Measurements from ENCODE around the gene PLXNA4.
A peak's percentile ranks its signal among the peaks of the same experiment; 100 is the strongest.

PLXNA4 gene

GRCh38 chr7:132239422-132239994, 336.8 kb downstream of the PLXNA4 start:
- Histone ChIP-seq H3K36me3 (ENCODE audit: insufficient read depth, low read length) (no peaks in the 10 kb centered on the region), H3K9ac (ENCODE audit: low read length) (no peak overlapping the region), H3K27ac (ENCODE audit: low read depth, low read length, poor library complexity, severe bottlenecking) (no peak overlapping the region), H3K4me2 (ENCODE audit: low read length) (no peak overlapping the region), H3K27me3 (ENCODE audit: insufficient read depth, low read length) (no peaks in the 10 kb centered on the region), H3K9me2 (ENCODE audit: low read depth, low read length) (no peaks in the 10 kb centered on the region), H4K20me1 (ENCODE audit: insufficient read depth, low read length) (no peaks in the 10 kb centered on the region), H3F3A (ENCODE audit: insufficient read depth, low read length) (no peaks in the 10 kb centered on the region), H2AFZ (ENCODE audit: low read length) (no peak overlapping the region), H3K4me3 (ENCODE audit: low read depth, low read length, poor library complexity, severe bottlenecking) (no peak overlapping the region), H3K4me1 (ENCODE audit: insufficient read depth, low read length, severe bottlenecking) (no peaks in the 10 kb centered on the region), H3K79me2 (ENCODE audit: insufficient read depth, low read length) (no peaks in the 10 kb centered on the region), H3K9me3 (ENCODE audit: low read length) (no peaks in the 10 kb centered on the region)
- TF ChIP-seq CTCF (IDR thresholded peaks at IDR 0.05; ENCODE audit: low read length) (peak; percentile 15; the same call in 1 of the 2 replicates), EZH2 (IDR thresholded peaks at IDR 0.05; ENCODE audit: borderline replicate concordance, low read length) (no peak)

- no peaks in the 10 kb centered on the region for H3K79me2 ChIP-seq (ENCODE audit: insufficient read depth, low read length)
- H3K4me1 ChIP-seq (ENCODE audit: insufficient read depth, low read length, severe bottlenecking) = no peaks in the 10 kb centered on the region
- TF ChIP-seq CTCF (IDR thresholded peaks at IDR 0.05; ENCODE audit: low read length) (no peak), EZH2 (IDR thresholded peaks at IDR 0.05; ENCODE audit: borderline replicate concordance, low read length) (no peak)
- no peak overlapping the region for H3K4me2 ChIP-seq (ENCODE audit: low read length)
- no peak overlapping the region for H3K27ac ChIP-seq (ENCODE audit: low read depth, low read length, poor library complexity, severe bottlenecking)
- H3K4me3 ChIP-seq (ENCODE audit: low read depth, low read length, poor library complexity, severe bottlenecking) = no peak overlapping the region
- H4K20me1 ChIP-seq (ENCODE audit: insufficient read depth, low read length) = no peaks in the 10 kb centered on the region
- no peaks in the 10 kb centered on the region for H3K9me3 ChIP-seq (ENCODE audit: low read length)
- no peaks in the 10 kb centered on the region for H3K27me3 ChIP-seq (ENCODE audit: insufficient read depth, low read length)
- H3K9me2 ChIP-seq (ENCODE audit: low read depth, low read length) = no peaks in the 10 kb centered on the region
- no peak overlapping the region for H3K9ac ChIP-seq (ENCODE audit: low read length)
- H3F3A ChIP-seq (ENCODE audit: insufficient read depth, low read length) = no peaks in the 10 kb centered on the region
- no peak overlapping the region for H2AFZ ChIP-seq (ENCODE audit: low read length)
- H3K36me3 ChIP-seq (ENCODE audit: insufficient read depth, low read length) = no peaks in the 10 kb centered on the region
These were observed 341.6 kb downstream of the PLXNA4 start for GRCh38 chr7:132234711-132235110.

GRCh38 chr7:132232406-132232805, 343.9 kb downstream of the PLXNA4 start:
- H3K79me2 ChIP-seq (ENCODE audit: insufficient read depth, low read length) = no peaks in the 10 kb centered on the region
- no peak overlapping the region for H3K4me3 ChIP-seq (ENCODE audit: low read depth, low read length, poor library complexity, severe bottlenecking)
- H3K4me1 ChIP-seq (ENCODE audit: insufficient read depth, low read length, severe bottlenecking) = no peaks in the 10 kb centered on the region
- H3F3A ChIP-seq (ENCODE audit: insufficient read depth, low read length) = no peaks in the 10 kb centered on the region
- no peak overlapping the region for H3K4me2 ChIP-seq (ENCODE audit: low read length)
- H3K9me2 ChIP-seq (ENCODE audit: low read depth, low read length) = no peaks in the 10 kb centered on the region
- no peaks in the 10 kb centered on the region for H3K9me3 ChIP-seq (ENCODE audit: low read length)
- H3K27ac ChIP-seq (ENCODE audit: low read depth, low read length, poor library complexity, severe bottlenecking) = no peak overlapping the region
- H4K20me1 ChIP-seq (ENCODE audit: insufficient read depth, low read length) = no peaks in the 10 kb centered on the region
- TF ChIP-seq EZH2 (IDR thresholded peaks at IDR 0.05; ENCODE audit: borderline replicate concordance, low read length) (no peak), CTCF (IDR thresholded peaks at IDR 0.05; ENCODE audit: low read length) (no peak)
- H3K9ac ChIP-seq (ENCODE audit: low read length) = no peak overlapping the region
- no peak overlapping the region for H2AFZ ChIP-seq (ENCODE audit: low read length)
- H3K36me3 ChIP-seq (ENCODE audit: insufficient read depth, low read length) = no peaks in the 10 kb centered on the region
- no peaks in the 10 kb centered on the region for H3K27me3 ChIP-seq (ENCODE audit: insufficient read depth, low read length)
